ENCODE measurements around the gene SNUPN. TPM values are rescaled to one million over a fixed set of nuclear protein-coding genes. Genes with fewer than 3 reads are reported as not detected.

Gene SNUPN
- total RNA-seq, 2 donors from 2014 or later: 7.0 to 11.2 TPM

- WGBS, 2 donors: 31 to 38% methylated on average over 4 of the region's 4 CpGs
- H3K9me3 ChIP-seq: no peaks in the 10 kb centered on the region
- H3K4me1 ChIP-seq: peaks cover 90% of the 10 kb centered on the region
- no peaks in the 10 kb centered on the region for H3K27me3 ChIP-seq
- peaks cover 0 to 11% of the 10 kb centered on the region in 2 donors for H3K36me3 ChIP-seq (replicated peaks in 1 of 2; ENCODE audit: insufficient read depth in 1 of 2, low read depth in 2 of 2)
- DNase-seq (peak in 1 of 4 donors; percentile 56), ATAC-seq (no peak)
- H3K4me3 ChIP-seq: no peak overlapping the region
- H3K27ac ChIP-seq: no peak overlapping the region
- intact Hi-C loops (cut with DNase I): no loop called here
- TF ChIP-seq POLR2A (IDR thresholded peaks at IDR 0.05): no peak
- TF ChIP-seq CTCF (IDR thresholded peaks at IDR 0.05): no peak
These were observed 30.4 kb upstream of the SNUPN start for GRCh38 chr15:75655931-75656330.

GRCh38 chr15:75654201-75654907 is 28.8 kb upstream of the SNUPN start:
- DNase-seq: no peak
- H3K36me3 ChIP-seq (replicated peaks in 1 of 2; ENCODE audit: insufficient read depth in 1 of 2, low read depth in 2 of 2): peaks cover 0 to 9% of the 10 kb centered on the region in 2 donors
- intact Hi-C loops (cut with DNase I): no loop called here
- no peaks in the 10 kb centered on the region for H3K27me3 ChIP-seq
- 61 to 90% methylated on average over 4 of the region's 4 CpGs for WGBS, 2 donors
- no peak for ATAC-seq
- H3K27ac ChIP-seq: no peak overlapping the region
- TF ChIP-seq CTCF (IDR thresholded peaks at IDR 0.05) (no peak), POLR2A (IDR thresholded peaks at IDR 0.05) (no peak)
- H3K4me1 ChIP-seq: peaks cover 90% of the 10 kb centered on the region
- H3K4me3 ChIP-seq: no peak overlapping the region
- no peaks in the 10 kb centered on the region for H3K9me3 ChIP-seq

- H3K4me3 ChIP-seq: no peak overlapping the region
These were observed 27.9 kb upstream of the SNUPN start for GRCh38 chr15:75653347-75653913.

GRCh38 chr15:75651810-75652543 is 26.5 kb upstream of the SNUPN start:
- Histone ChIP-seq H3K36me3 (replicated peaks in 1 of 2; ENCODE audit: insufficient read depth in 1 of 2, low read depth in 2 of 2) (no peaks in the 10 kb centered on the region), H3K9me3 (no peaks in the 10 kb centered on the region), H3K4me1 (peaks cover 83% of the 10 kb centered on the region), H3K4me3 (peak overlapping the region in 1 of 2 donors; percentile 1), H3K27me3 (no peaks in the 10 kb centered on the region), H3K27ac (peak overlapping the region; percentile 54 to 76 (median 62))
- no peak for ATAC-seq
- intact Hi-C loops (cut with DNase I): no loop called here
- WGBS, 2 donors: 10 to 39% methylated on average over 2 of the region's 2 CpGs
- DNase-seq: peak in 1 of 4 donors; percentile 12
- TF ChIP-seq POLR2A (IDR thresholded peaks at IDR 0.05): no peak
- TF ChIP-seq CTCF (IDR thresholded peaks at IDR 0.05): no peak

More at GRCh38 chr15:75653347-75653913, 27.9 kb upstream of the SNUPN start:
- peaks cover 0 to 9% of the 10 kb centered on the region in 2 donors for H3K36me3 ChIP-seq (replicated peaks in 1 of 2; ENCODE audit: insufficient read depth in 1 of 2, low read depth in 2 of 2)
- TF ChIP-seq POLR2A (IDR thresholded peaks at IDR 0.05) (no peak), CTCF (IDR thresholded peaks at IDR 0.05) (no peak)
- H3K9me3 ChIP-seq: no peaks in the 10 kb centered on the region
- H3K4me1 ChIP-seq: peaks cover 88% of the 10 kb centered on the region
- H3K27ac ChIP-seq: no peak overlapping the region
- intact Hi-C loops (cut with DNase I): no loop called here
- no peaks in the 10 kb centered on the region for H3K27me3 ChIP-seq
- ATAC-seq (no peak), DNase-seq (no peak)
- WGBS, 2 donors: 85 to 88% methylated on average over 15 to 16 of the region's 16 CpGs

Measured in body of pancreas (tissue), 4 donors.